Testis (tissue), 3 donors: ENCODE data around the gene BACH2. TPM values are rescaled to one million over a fixed set of nuclear protein-coding genes. Genes with fewer than 3 reads are reported as not detected.
"Not testable (repeated sequence)": the region's sequence is repeated elsewhere in the genome, so short reads cannot be mapped to it uniquely, and the experiment has no call there.

ENCODE experiments used
- DNase-seq: peaks from one replicate; pipeline ENCODE4 v3.0.0-alpha.2; 2019
- H3K27ac ChIP-seq, 2 donors: fragments of 200-600 bp; sonication (generic); one replicate each; pipeline ENCODE4 v1.5.1; 2019
- H3K27me3 ChIP-seq: fragments of 200-600 bp; sonication (generic); one replicate; pipeline ENCODE4 v1.5.1; 2019
- H3K36me3 ChIP-seq: fragments of 200-600 bp; sonication (generic); one replicate; pipeline ENCODE4 v1.5.1; 2017; ENCODE audit warnings: low read depth; ENCODE audit errors: missing control alignments
- H3K4me1 ChIP-seq: fragments of 200-600 bp; sonication (generic); one replicate; pipeline ENCODE4 v1.5.1; 2019
- H3K4me3 ChIP-seq, 2 donors: fragments of 200-600 bp; sonication (generic); one replicate each; pipeline ENCODE4 v1.5.1; 2017 to 2019
- H3K9me3 ChIP-seq: fragments of 200-600 bp; sonication (generic); one replicate; pipeline ENCODE4 v1.5.1; 2017
- POLR2A ChIP-seq: fragments of 450-650 bp; IDR thresholded peaks from one replicate; pipeline ENCODE4 v1.6.1; 2017; ENCODE audit warnings: antibody characterized with exemption, mild to moderate bottlenecking, moderate library complexity
- WGBS, 2 donors: methylation state at CpG; one replicate each; pipeline ENCODE4 v1.1.5; 2018; 5-methylcytosine and 5-hydroxymethylcytosine counted together
- intact Hi-C: fragments of 100-400 bp; cut with DNase I; formaldehyde crosslinking; loops from one replicate; pipeline ENCODE4 v1.15.1; 2023; ENCODE audit warnings: low total_unique reads
- polyA plus RNA-seq: library from polyadenylated mRNA; stranded (reverse); fragments of 350-450 nt; fragmentation: Illumina TruSeq; extraction: RNeasy Lipid Tissue Mini Kit (QIAGEN cat#74804); gene quantifications from one replicate; pipeline ENCODE4 v1.2.3, GENCODE V29; 2014; ENCODE audit warnings: low read depth, low replicate concordance; ENCODE audit not compliant: insufficient read depth
- total RNA-seq, 2 donors: library from RNA; depleted of rRNA; stranded (reverse); fragments of >200 nt; gene quantifications; one replicate each; pipeline ENCODE4 v1.2.3, GENCODE V29; 2016
- TF ChIP-seq, protein P1 (sequence below), 3 experiments: fragments of 450-650 bp in 2 of 3; fragments of 200-600 bp in 1 of 3; sonication (generic) in 1 of 3; IDR thresholded peaks; one replicate each; pipeline ENCODE4 v1.5.1; 2016 to 2019; ENCODE audit warnings: antibody characterized with exemption in 3 of 3, mild to moderate bottlenecking in 2 of 3, moderate library complexity in 1 of 3

The BACH2 gene
- total and polyA plus RNA-seq, 3 donors from 2014 or later = 5.0 to 8.3 (median 6.5) TPM

GRCh38 chr6:90333928-90334327 lies 37.3 kb upstream of the BACH2 start:
- no peak overlapping the region for H3K4me3 ChIP-seq
- intact Hi-C loops = no loop called here
- no peaks in the 10 kb centered on the region for H3K9me3 ChIP-seq
- no peaks in the 10 kb centered on the region for H3K4me1 ChIP-seq
- no peak overlapping the region for H3K27ac ChIP-seq
- no peak for DNase-seq
- H3K36me3 ChIP-seq = no peaks in the 10 kb centered on the region
- TF ChIP-seq, protein P1, sequence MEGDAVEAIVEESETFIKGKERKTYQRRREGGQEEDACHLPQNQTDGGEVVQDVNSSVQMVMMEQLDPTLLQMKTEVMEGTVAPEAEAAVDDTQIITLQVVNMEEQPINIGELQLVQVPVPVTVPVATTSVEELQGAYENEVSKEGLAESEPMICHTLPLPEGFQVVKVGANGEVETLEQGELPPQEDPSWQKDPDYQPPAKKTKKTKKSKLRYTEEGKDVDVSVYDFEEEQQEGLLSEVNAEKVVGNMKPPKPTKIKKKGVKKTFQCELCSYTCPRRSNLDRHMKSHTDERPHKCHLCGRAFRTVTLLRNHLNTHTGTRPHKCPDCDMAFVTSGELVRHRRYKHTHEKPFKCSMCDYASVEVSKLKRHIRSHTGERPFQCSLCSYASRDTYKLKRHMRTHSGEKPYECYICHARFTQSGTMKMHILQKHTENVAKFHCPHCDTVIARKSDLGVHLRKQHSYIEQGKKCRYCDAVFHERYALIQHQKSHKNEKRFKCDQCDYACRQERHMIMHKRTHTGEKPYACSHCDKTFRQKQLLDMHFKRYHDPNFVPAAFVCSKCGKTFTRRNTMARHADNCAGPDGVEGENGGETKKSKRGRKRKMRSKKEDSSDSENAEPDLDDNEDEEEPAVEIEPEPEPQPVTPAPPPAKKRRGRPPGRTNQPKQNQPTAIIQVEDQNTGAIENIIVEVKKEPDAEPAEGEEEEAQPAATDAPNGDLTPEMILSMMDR (IDR thresholded peaks at IDR 0.05) = no peak
- no peak for TF ChIP-seq POLR2A
- no peaks in the 10 kb centered on the region for H3K27me3 ChIP-seq
- WGBS, 2 donors = 83 to 100% methylated on average over 1 of the region's 1 CpG

DNA sequence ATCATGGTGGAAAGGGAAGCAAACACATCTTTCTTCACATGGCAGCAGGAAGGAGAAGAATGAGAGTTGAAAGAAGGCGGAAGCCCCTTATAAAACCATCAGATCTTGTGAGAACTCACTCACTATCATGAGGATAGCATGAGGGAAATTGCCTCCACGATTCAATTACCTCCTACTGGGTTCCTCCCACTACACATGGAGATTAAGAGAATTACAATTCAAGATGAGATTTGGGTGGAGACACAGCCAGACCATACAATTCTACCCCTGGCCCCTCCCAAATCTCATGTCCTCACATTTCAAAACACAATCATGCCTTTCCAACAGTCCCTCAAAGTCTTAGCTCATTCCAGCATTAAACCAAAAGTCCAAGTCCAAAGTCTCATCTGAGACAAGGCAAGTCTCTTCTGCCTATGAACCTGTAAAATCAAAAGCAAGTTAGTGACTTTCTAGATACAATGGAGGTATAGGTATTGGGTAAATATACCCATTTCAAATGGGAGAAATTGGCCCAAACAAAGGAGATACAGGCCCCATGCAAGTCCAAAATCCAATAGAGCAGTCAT lies 36.4 kb upstream of the BACH2 start:
- H3K27ac ChIP-seq, H3K9me3 ChIP-seq, H3K4me3 ChIP-seq, H3K4me1 ChIP-seq, H3K27me3 ChIP-seq, intact Hi-C loops, DNase-seq, H3K36me3 ChIP-seq: not testable (repeated sequence)
- WGBS, 2 donors = 76 to 78% methylated on average over 2 of the region's 2 CpGs

DNA sequence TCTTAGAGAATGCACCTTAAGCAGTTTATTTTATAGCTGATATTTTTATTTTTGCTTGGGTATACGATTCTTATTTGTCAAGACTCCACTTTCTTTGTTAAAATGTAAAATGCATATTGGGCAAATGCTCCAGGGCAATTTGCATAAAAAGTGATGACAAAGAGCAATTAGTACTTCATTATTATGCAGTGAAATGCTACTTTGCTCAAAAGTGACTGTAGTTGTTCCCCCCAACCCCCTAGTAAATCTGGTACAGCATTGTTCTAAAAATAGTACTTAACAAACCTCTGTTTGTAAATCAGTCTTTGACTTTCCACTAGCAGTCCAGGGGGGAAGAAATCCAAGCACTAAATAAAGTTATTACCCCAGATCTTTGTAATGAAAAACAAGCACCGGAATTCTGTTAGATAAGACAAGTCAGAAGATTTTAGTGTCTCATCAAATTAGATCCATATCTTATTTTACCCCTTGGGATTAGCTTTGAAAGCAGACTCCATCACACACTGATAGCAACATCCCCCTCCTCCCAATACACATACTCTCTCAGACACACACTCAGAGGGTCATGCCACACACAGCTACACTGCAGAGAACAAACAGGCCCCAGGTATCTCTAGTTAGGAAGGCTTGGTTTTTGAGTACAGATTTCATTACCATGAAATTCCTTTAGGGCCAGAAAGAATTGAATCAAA lies 32.9 kb upstream of the BACH2 start:
- DNase-seq = no peak
- Histone ChIP-seq H3K36me3 (no peaks in the 10 kb centered on the region), H3K4me3 (no peak overlapping the region), H3K27ac (no peak overlapping the region), H3K4me1 (no peaks in the 10 kb centered on the region), H3K27me3 (no peaks in the 10 kb centered on the region), H3K9me3 (no peaks in the 10 kb centered on the region)
- intact Hi-C loops = no loop called here
- WGBS, 2 donors = 68 to 82% methylated on average over 2 of the region's 2 CpGs
- no peak for TF ChIP-seq POLR2A
- TF ChIP-seq, protein P1 (IDR thresholded peaks at IDR 0.05) = no peak

DNA sequence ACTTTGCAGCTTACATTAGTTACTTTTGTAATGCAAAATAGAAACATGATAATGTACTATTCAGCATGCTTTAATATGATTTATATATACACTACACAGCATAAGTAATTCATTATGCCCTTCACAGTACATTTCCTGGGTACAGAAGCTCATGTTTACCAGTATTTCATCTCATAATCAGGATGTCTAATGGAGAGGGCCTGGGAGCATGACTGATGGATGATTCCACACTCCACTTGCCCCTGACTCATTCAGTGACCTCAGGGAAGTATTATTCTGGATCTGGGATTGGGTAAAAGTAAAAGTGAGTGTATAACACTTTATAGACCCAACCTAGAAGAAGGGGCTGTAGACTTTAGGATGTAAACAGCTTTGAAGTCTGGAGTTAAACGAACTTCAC lies 31.4 kb upstream of the BACH2 start:
- H3K9me3 ChIP-seq = no peaks in the 10 kb centered on the region
- no peaks in the 10 kb centered on the region for H3K36me3 ChIP-seq
- no peak overlapping the region for H3K27ac ChIP-seq
- no peak for DNase-seq
- no peak overlapping the region for H3K4me3 ChIP-seq
- intact Hi-C loops = no loop called here
- 88 to 94% methylated on average over 1 of the region's 1 CpG for WGBS, 2 donors
- no peaks in the 10 kb centered on the region for H3K27me3 ChIP-seq
- TF ChIP-seq, protein P1 (IDR thresholded peaks at IDR 0.05) = no peak
- no peak for TF ChIP-seq POLR2A
- H3K4me1 ChIP-seq = no peaks in the 10 kb centered on the region

DNA sequence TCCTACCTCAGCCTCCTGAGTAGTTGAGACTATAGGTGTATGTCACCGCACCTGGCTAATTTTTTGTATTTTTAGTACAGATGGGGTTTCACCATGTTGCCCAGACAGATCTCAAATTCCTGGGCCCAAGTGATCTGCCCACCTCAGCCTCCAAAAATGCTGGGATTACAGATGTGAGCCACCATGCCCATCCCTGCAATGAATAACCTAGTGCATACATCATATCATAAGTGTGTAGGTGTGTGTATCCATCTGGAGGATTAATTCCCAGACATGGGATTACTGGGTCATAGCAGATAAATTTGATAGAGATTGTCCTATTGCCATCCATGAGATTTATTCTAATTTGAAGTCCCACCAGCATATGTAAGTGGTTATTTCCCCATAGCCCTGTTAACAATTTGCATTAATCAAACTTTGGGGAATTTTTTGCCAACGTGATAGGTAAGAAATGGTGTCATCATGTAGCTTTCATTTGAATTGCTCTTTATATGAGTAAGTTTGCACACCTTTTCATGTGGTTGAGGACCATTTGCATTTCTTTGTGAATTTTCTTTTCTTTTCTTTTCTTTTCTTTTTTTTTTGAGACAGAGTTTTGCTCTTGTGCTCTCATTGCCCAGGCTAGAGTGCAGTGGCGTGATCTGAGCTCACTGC lies 29.9 kb upstream of the BACH2 start:
- H3K27me3 ChIP-seq = no peaks in the 10 kb centered on the region
- no peaks in the 10 kb centered on the region for H3K4me1 ChIP-seq
- DNase-seq = no peak
- TF ChIP-seq, protein P1 (IDR thresholded peaks at IDR 0.05) = no peak
- TF ChIP-seq POLR2A = no peak
- intact Hi-C loops = no loop called here
- no peak overlapping the region for H3K4me3 ChIP-seq
- no peaks in the 10 kb centered on the region for H3K9me3 ChIP-seq
- H3K36me3 ChIP-seq = no peaks in the 10 kb centered on the region
- WGBS, 2 donors = 90 to 94% methylated on average over 3 of the region's 3 CpGs
- no peak overlapping the region for H3K27ac ChIP-seq
